ENCODE measurements around the gene TEX2.

TEX2 gene

GRCh38 chr17:64162554-64162953, 100.5 kb downstream of the TEX2 start:
- in situ Hi-C loops (cut with MboI; ENCODE audit: low sequenced_read_pairs) = no loop called here

DNA sequence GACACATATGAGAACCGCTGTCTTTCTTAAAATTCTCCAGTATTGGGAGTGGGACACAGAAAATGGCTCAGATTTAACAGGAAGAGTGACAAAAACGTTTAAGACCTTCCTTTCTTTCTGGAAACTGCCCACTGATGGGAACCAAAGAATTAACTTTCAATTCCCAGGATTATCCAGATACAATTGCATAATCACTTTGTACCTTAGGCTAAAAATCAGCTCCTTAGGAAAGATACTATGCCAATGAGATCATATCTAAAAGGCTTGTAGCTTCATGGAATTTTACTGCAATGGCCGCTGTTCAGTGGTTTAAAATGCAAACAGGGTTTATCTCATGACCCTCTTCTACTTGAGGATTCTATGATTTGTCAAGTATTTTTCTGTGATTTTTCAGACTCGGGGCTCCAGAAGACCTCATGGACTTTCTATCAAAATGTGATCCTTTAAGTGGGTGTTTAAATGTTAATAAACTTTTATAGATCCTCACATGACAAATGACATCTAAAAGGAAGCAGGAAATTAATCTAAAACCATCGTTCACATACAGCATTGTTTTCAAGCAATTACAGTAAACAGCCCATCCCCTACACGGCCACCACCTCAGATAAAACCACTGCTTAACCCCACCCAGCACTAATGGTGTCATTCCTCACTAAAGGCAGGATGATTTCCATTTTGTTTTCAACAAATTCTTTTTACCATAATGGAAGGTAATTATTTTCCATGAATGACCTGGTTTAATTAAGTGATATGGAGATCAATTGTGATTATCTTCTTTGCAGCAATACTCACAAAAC, 101.5 kb downstream of the TEX2 start:
- in situ Hi-C loops (cut with MboI; ENCODE audit: low sequenced_read_pairs) = no loop called here

DNA sequence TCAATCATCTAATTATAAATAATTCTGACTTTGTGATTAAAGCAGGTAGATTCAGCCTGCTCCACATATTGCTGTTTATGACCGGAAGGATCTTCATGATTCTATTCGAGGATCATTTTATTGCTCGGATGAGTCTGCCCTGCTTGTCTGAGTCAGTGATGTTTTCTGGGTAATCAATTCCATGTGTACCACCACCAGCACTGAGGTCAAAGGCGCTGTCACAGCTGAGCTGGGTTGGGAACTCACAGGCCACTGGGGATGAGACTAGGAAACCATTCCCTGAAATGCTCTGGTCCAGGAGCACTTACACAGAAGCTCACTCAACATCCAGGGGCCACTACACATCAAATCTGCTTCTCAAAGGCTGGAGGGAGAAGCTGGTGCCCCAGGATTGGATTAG, 102.7 kb downstream of the TEX2 start:
- in situ Hi-C loops (cut with MboI; ENCODE audit: low sequenced_read_pairs) = no loop called here

DNA sequence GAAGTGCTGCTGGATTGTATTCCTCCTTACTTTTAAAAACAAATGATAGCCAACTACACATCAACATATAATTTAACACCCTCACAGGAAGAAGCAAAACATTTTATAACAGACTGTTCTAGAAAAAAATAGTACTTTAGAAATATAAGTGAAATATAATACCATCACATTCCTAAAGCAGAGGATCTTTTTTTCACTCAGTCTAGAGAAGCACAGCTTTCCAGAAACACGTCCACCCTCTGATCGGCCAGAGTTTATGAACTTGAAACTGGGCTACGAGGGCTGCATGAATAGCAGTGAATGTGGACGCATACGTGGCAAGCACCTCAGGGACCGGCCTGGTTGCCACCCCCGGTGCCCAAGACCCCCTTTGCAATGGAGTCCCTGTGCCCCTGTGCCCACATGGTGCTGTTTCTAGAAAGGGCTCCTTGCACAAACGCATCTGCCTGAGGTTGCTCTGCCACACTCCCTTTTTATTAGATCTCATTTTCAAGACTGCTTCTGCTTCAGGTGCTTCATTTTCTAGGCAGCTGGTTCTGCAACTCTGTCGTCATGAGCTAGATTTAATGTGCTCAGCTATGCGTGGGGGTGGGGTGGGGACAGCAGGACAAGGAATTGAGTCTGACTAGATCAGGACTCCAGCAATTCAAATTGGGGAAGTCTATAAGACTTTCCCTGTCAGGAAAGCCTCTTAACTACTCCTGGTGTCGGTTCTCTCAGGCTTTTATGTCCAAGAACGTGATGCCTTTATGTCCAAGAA, 104.0 kb downstream of the TEX2 start:
- in situ Hi-C loops (cut with MboI; ENCODE audit: low sequenced_read_pairs) = no loop called here

GRCh38 chr17:64158406-64158805, 104.7 kb downstream of the TEX2 start:
- in situ Hi-C loops (cut with MboI; ENCODE audit: low sequenced_read_pairs) = no loop called here

DNA sequence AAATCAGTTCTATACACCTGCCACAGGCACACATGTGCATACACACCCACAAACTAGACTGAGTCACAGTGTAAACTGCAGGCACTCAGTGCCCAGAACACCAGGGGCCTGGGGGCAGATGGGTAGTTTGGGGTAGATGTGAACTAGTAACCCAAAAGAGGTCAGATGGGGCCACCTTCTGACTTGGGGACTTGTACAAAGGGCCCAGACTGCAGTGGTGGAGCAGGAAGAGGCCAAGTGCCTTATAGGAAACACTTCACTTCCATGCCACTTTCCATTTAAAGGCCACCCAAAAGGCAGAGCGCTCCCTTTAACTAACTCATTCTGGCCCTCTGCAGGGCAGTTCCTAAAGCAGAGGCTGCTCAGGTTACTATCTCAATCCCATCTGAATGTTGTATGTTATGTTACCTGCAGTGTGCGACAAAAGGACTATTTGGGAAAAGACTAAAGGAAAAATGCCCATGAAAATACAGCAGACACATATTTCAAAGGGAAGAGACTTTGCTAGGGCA, 105.3 kb downstream of the TEX2 start:
- in situ Hi-C loops (cut with MboI; ENCODE audit: low sequenced_read_pairs) = no loop called here

- in situ Hi-C loops (cut with MboI; ENCODE audit: low sequenced_read_pairs) = no loop called here
Measured at GRCh38 chr17:64156670-64157069, 106.4 kb downstream of the TEX2 start.

DNA sequence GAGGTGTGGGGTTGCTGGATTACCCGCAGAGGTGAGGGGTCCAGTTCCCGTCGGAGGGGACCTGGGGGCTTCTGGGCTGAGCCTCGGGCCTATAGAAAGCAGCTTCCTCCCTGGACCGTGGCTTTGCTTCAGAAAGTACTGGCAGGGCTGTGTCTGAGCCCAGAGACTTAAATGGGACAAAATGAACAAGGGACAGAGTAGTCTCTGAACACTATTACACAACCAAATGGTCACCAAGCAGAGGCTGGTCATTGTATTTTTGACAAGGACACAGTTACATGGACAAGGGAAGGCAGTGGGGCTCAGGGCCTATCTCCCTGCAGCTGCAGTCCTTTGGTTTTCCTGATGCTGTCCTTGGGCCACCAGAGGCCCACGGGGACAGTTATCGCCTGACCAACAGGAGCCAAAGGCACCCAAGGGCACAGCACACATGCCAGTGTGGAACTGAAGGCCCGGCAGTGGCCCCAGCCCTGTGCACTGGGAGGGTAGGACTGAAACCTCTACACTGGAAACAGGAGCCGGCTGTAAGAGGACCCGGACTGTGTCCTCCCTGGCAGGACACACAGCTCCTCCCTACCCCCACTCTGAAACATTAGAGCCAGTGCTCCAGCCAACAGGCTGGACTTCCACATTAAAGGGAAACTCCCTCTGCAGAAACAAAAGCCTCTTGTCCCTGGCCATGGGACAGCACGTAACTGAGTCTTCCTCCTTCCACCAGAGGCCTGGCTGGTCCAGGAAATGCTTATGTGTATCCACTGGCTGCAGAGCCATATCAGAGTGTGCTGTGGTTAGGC, 107.1 kb downstream of the TEX2 start:
- in situ Hi-C loops (cut with MboI; ENCODE audit: low sequenced_read_pairs) = no loop called here

- in situ Hi-C loops (cut with MboI; ENCODE audit: low sequenced_read_pairs) = no loop called here
Measured at GRCh38 chr17:64155129-64155528, 107.9 kb downstream of the TEX2 start.

DNA sequence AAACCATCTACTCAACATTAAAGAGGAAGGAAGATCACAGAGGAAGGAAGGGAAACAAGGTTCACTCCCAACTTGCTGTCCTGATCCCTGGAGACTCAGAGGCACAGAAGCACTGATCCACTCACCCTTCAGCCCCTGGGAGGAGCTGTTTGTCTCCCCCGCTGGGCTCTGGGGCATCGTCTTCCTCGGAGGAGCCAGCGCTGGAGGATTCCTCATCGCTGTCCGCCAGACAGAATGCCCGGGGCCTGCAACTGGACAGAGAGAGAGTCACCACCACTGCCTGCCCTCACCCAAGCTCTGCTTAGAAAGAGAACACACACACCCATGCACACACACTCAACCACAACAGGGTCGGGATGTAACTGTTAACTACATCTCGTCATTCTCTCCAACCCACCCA, 108.3 kb downstream of the TEX2 start:
- in situ Hi-C loops (cut with MboI; ENCODE audit: low sequenced_read_pairs) = no loop called here

DNA sequence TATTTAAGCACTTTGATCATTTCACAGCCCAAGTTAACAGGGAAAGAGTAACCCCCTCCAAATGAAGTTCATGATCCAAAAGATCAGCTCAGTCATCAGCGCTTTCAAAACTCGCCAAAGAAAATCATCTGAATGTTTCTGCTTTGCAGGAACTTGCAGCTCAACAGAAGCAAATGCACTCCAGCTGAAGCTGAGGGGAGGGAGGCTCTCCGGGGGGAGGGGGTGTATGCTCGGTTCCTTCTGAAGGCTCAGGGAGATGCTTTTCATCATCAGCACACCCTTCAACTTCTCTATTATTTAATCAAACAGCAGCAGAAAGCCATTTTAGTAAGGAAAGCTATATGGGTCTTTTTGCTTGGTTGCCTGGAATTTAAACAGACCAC, 108.8 kb downstream of the TEX2 start:
- in situ Hi-C loops (cut with MboI; ENCODE audit: low sequenced_read_pairs) = no loop called here

- in situ Hi-C loops (cut with MboI; ENCODE audit: low sequenced_read_pairs) = no loop called here
Measured at GRCh38 chr17:64153565-64154312, 109.3 kb downstream of the TEX2 start.

GRCh38 chr17:64152428-64153125, 110.5 kb downstream of the TEX2 start:
- in situ Hi-C loops (cut with MboI; ENCODE audit: low sequenced_read_pairs) = no loop called here

DNA sequence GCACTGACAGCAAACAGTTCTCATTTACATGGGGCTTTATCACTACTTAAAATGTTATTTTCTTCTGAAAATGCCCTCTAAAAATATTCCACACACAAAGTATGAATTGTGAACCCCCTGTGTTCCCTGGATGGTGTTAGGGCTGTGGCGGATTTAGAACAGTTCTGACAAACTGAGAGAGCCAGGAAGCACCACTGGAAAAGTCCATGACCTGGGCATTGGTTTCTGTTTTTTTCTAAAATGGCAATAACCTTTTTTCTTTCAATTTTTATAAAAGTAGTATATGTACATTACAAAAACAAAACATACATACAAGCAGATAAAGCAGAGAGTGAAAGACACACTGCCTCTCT, 112.1 kb downstream of the TEX2 start:
- in situ Hi-C loops (cut with MboI; ENCODE audit: low sequenced_read_pairs) = no loop called here

DNA sequence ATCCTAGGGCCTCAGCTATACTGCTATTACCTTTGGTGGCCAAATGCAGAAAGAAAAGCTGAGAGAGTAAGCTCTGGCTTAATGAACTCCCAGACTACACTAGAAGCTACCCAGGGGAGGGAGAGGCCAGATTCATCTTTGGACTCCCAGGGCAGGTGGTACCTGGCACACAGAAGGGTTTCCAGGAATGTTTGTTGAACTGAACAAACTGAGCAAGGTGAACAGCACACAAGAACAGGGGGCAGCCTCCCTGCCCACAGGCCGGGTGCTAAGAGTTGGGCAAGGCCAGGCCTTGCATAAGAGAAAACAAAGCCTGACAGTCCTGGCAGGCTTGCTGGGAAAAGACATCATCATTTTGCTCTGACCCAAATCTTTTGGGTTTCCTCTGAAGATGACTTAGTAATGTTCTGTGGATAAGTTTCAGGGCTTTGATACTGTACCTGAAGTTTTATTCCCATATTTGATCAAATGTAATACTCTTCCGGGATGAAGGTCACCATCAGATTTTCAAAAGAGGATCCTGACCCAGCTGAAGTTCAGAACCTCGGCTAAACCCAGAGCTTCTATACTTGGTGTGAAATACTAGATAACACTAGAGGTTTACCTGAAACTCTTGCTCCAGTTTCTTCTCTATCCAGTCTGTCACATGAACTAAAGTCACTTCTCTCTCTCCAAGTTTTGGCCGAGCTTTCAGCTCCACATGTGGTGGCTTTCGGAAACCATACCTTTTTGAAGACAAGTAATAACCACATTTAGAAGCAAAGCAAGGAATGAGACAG, 112.6 kb downstream of the TEX2 start:
- in situ Hi-C loops (cut with MboI; ENCODE audit: low sequenced_read_pairs) = no loop called here

GRCh38 chr17:64149196-64149595, 113.9 kb downstream of the TEX2 start:
- in situ Hi-C loops (cut with MboI; ENCODE audit: low sequenced_read_pairs) = loop anchor here (10.0 kb wide), 1 partner anchor 126 kb away; no protein-coding TSS in a partner anchor

DNA sequence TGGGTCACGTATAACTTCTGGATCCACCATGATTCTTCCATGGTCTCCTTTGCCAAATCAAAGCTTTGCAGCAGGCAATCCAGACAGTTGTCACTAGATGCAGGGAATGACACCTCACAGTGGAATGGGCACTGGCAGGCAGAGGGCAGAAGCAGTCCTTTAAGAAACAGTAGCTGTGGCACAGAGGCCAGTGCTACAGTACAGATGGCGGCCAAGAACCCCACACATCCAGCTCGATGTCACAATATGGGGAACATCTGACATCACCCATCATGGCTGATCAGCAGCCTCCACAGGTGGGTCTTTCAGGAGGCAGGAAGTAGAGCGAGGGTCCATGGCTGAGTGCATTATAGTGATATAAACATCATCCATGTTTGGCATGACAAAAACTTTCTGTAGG, 114.4 kb downstream of the TEX2 start:
- in situ Hi-C loops (cut with MboI; ENCODE audit: low sequenced_read_pairs) = loop anchor here (10.0 kb wide), 1 partner anchor 126 kb away; no protein-coding TSS in a partner anchor

- in situ Hi-C loops (cut with MboI; ENCODE audit: low sequenced_read_pairs) = loop anchor here (10.0 kb wide), 1 partner anchor 127 kb away; no protein-coding TSS in a partner anchor
Measured at GRCh38 chr17:64148017-64148631, 114.9 kb downstream of the TEX2 start.

All from HL-60/S4 treated with retinoic acid at 250 ng/mL for 4 days and 3 days (cell line).